Activated CD8-positive, alpha-beta memory T cell treated with anti-CD3 and anti-CD28 coated beads for 1 hour (primary cell): ENCODE results near the gene CEP44.
"Not testable (repeated sequence)": the region's sequence is repeated elsewhere in the genome, so short reads cannot be mapped to it uniquely, and the experiment has no call there.

Source experiments
- DNase-seq, 2 donors: peaks; one replicate each; pipeline ENCODE4 v3.0.0-alpha.2; 2020; ENCODE audit warnings: low read depth in 1 of 2; ENCODE audit errors: extremely low read depth in 1 of 2

CEP44 gene

GRCh38 chr4:174380206-174380605 is 96.5 kb downstream of the CEP44 start:
- DNase-seq: not testable (repeated sequence)

GRCh38 chr4:174380699-174381439 is 97.2 kb downstream of the CEP44 start:
- no peak for DNase-seq

GRCh38 chr4:174381440-174381800 is 97.7 kb downstream of the CEP44 start:
- DNase-seq: no peak
